B cell (primary cell): ENCODE data around the gene SLC9A3.

ENCODE experiments used
- CTCF ChIP-seq: fragments of 200-600 bp; IDR thresholded peaks from one replicate; pipeline ENCODE4 v1.8.0; 2022; ENCODE audit warnings: antibody characterized with exemption, mild to moderate bottlenecking
- EZH2 ChIP-seq: IDR thresholded peaks from 2 replicates; pipeline ENCODE4 v1.6.1; 2012; ENCODE audit warnings: borderline replicate concordance, low read depth, mild to moderate bottlenecking, moderate library complexity, low read length; ENCODE audit not compliant: insufficient read depth, poor library complexity, severe bottlenecking

GRCh38 chr5:532521-533242, 8.4 kb upstream of the SLC9A3 start:
- no peak for TF ChIP-seq CTCF
- no peak for TF ChIP-seq EZH2
